ENCODE data around the gene WNK2.

The WNK2 gene

GRCh38 chr9:93220627-93221026, 36.7 kb downstream of the WNK2 start:
- DNase-seq: no peak

- no peak for DNase-seq
Observed at GRCh38 chr9:93221044-93221443, 37.1 kb downstream of the WNK2 start.

- no peak for DNase-seq
Observed at GRCh38 chr9:93222890-93223259, 38.9 kb downstream of the WNK2 start.

- DNase-seq: no peak
Observed at GRCh38 chr9:93223260-93224180, 39.6 kb downstream of the WNK2 start.

- no peak for DNase-seq
Observed at GRCh38 chr9:93224591-93224990, 40.7 kb downstream of the WNK2 start.

- no peak for DNase-seq
Observed at GRCh38 chr9:93225417-93225816, 41.5 kb downstream of the WNK2 start.

GRCh38 chr9:93225892-93226291, 42.0 kb downstream of the WNK2 start:
- DNase-seq: no peak

- no peak for DNase-seq
Observed at GRCh38 chr9:93226819-93227218, 42.9 kb downstream of the WNK2 start.

- no peak for DNase-seq
Observed at GRCh38 chr9:93228030-93228429, 44.1 kb downstream of the WNK2 start.

- DNase-seq: no peak
Observed at GRCh38 chr9:93228453-93228852, 44.5 kb downstream of the WNK2 start.

- no peak for DNase-seq
Observed at GRCh38 chr9:93229636-93230035, 45.7 kb downstream of the WNK2 start.

- no peak for DNase-seq
Observed at GRCh38 chr9:93230185-93230584, 46.2 kb downstream of the WNK2 start.

- DNase-seq: no peak
Observed at GRCh38 chr9:93230601-93231000, 46.7 kb downstream of the WNK2 start.

- no peak for DNase-seq
Observed at GRCh38 chr9:93231121-93231694, 47.3 kb downstream of the WNK2 start.

GRCh38 chr9:93231716-93232115, 47.8 kb downstream of the WNK2 start:
- no peak for DNase-seq

GRCh38 chr9:93232388-93232960, 48.5 kb downstream of the WNK2 start:
- no peak for DNase-seq

GRCh38 chr9:93233033-93233432, 49.1 kb downstream of the WNK2 start:
- no peak for DNase-seq

GRCh38 chr9:93234600-93234999, 50.7 kb downstream of the WNK2 start:
- DNase-seq: no peak

GRCh38 chr9:93235300-93235960, 51.5 kb downstream of the WNK2 start:
- DNase-seq: no peak

- no peak for DNase-seq
Observed at GRCh38 chr9:93236541-93237206, 52.7 kb downstream of the WNK2 start.

- DNase-seq: no peak
Observed at GRCh38 chr9:93237540-93237939, 53.6 kb downstream of the WNK2 start.

- no peak for DNase-seq
Observed at GRCh38 chr9:93238953-93239925, 55.3 kb downstream of the WNK2 start.
